Stimulated activated CD4-positive, alpha-beta T cell treated with anti-CD3 and anti-CD28 coated beads, Interleukin-15, amount 100 ng/mL, for 24 hours (primary cell): ENCODE results near the gene MRAP.

ENCODE experiments used
- DNase-seq: peaks from one replicate; pipeline ENCODE4 v3.0.0-alpha.2; 2020

The MRAP gene

GRCh38 chr21:32350211-32350980 lies 51.7 kb downstream of the MRAP start:
- DNase-seq: no peak

- DNase-seq: no peak
Observed at GRCh38 chr21:32350981-32351380, 52.3 kb downstream of the MRAP start.

GRCh38 chr21:32351428-32351827 lies 52.8 kb downstream of the MRAP start:
- DNase-seq: no peak

- DNase-seq: no peak
Observed at GRCh38 chr21:32352526-32352925, 53.9 kb downstream of the MRAP start.

- no peak for DNase-seq
Observed at GRCh38 chr21:32353002-32353711, 54.5 kb downstream of the MRAP start.

GRCh38 chr21:32356874-32357395 lies 58.3 kb downstream of the MRAP start:
- no peak for DNase-seq

GRCh38 chr21:32359719-32360260 lies 61.1 kb downstream of the MRAP start:
- DNase-seq: no peak

- no peak for DNase-seq
Observed at GRCh38 chr21:32360401-32360975, 61.8 kb downstream of the MRAP start.
